ENCODE results near the gene PRPSAP2. TPM values are rescaled to one million over a fixed set of nuclear protein-coding genes. Genes with fewer than 3 reads are reported as not detected.

Gene PRPSAP2
- total and polyA plus RNA-seq, 12 donors: 13.9 to 56.9 (median 31.1) TPM

- intact Hi-C loops (cut with DNase I): no loop called here
- WGBS, 4 donors: 93 to 95% (median 95%) methylated on average over 6 of the region's 6 CpGs
- H3K4me1 ChIP-seq (replicated peaks in 1 of 2): no peaks in the 10 kb centered on the region
- TF ChIP-seq CTCF (IDR thresholded peaks at IDR 0.05) (no peak), POLR2A (IDR thresholded peaks at IDR 0.05) (no peak)
- H3K36me3 ChIP-seq (replicated peaks in 1 of 2): peaks cover 0 to 72% of the 10 kb centered on the region in 2 donors
- no peak overlapping the region for H3K4me3 ChIP-seq
- H3K27ac ChIP-seq: no peak overlapping the region
- H3K9me3 ChIP-seq (replicated peaks in 1 of 3): no peaks in the 10 kb centered on the region
- peak in 1 of 7 donors; percentile 5 for DNase-seq
- no peaks in the 10 kb centered on the region for H3K27me3 ChIP-seq
Measured at GRCh38 chr17:18877104-18877645, 19.2 kb downstream of the PRPSAP2 start.

- peaks cover 0 to 6% of the 10 kb centered on the region in 2 donors for H3K4me1 ChIP-seq (replicated peaks in 1 of 2)
- H3K27me3 ChIP-seq: no peaks in the 10 kb centered on the region
- H3K9me3 ChIP-seq (replicated peaks in 1 of 3): no peaks in the 10 kb centered on the region
- H3K27ac ChIP-seq: no peak overlapping the region
- H3K4me3 ChIP-seq: no peak overlapping the region
- no peak for DNase-seq
- intact Hi-C loops (cut with DNase I): no loop called here
- no peak for TF ChIP-seq POLR2A (IDR thresholded peaks at IDR 0.05)
- TF ChIP-seq CTCF (IDR thresholded peaks at IDR 0.05): no peak
- peaks cover 0 to 36% of the 10 kb centered on the region in 2 donors for H3K36me3 ChIP-seq (replicated peaks in 1 of 2)
- WGBS, 4 donors: 58 to 73% (median 60%) methylated on average over 2 to 4 of the region's 9 CpGs
Measured at GRCh38 chr17:18888766-18889290, 30.9 kb downstream of the PRPSAP2 start.

GRCh38 chr17:18889658-18890057, 31.7 kb downstream of the PRPSAP2 start:
- peak in 1 of 7 donors; percentile 44 for DNase-seq
- H3K4me3 ChIP-seq: no peak overlapping the region

GRCh38 chr17:18891541-18891940, 33.6 kb downstream of the PRPSAP2 start:
- H3K27ac ChIP-seq: no peak overlapping the region
- no peaks in the 10 kb centered on the region for H3K9me3 ChIP-seq (replicated peaks in 1 of 3)
- intact Hi-C loops (cut with DNase I): no loop called here
- no peaks in the 10 kb centered on the region for H3K27me3 ChIP-seq
- H3K4me3 ChIP-seq: no peak overlapping the region
- TF ChIP-seq CTCF (IDR thresholded peaks at IDR 0.05) (no peak), POLR2A (IDR thresholded peaks at IDR 0.05) (no peak)
- peaks cover 0 to 22% of the 10 kb centered on the region in 2 donors for H3K36me3 ChIP-seq (replicated peaks in 1 of 2)
- peaks cover 0 to 6% of the 10 kb centered on the region in 2 donors for H3K4me1 ChIP-seq (replicated peaks in 1 of 2)
- no peak for DNase-seq
- 88 to 96% (median 90%) methylated on average over 6 of the region's 6 CpGs for WGBS, 4 donors

More at GRCh38 chr17:18889658-18890057, 31.7 kb downstream of the PRPSAP2 start:
- no peak overlapping the region for H3K27ac ChIP-seq
- H3K27me3 ChIP-seq: no peaks in the 10 kb centered on the region
- 44 to 67% (median 58%) methylated on average over 5 of the region's 5 CpGs for WGBS, 4 donors
- H3K4me1 ChIP-seq (replicated peaks in 1 of 2): peaks cover 0 to 6% of the 10 kb centered on the region in 2 donors
- intact Hi-C loops (cut with DNase I): no loop called here
- no peaks in the 10 kb centered on the region for H3K9me3 ChIP-seq (replicated peaks in 1 of 3)
- TF ChIP-seq POLR2A (IDR thresholded peaks at IDR 0.05): no peak
- no peak for TF ChIP-seq CTCF (IDR thresholded peaks at IDR 0.05)
- H3K36me3 ChIP-seq (replicated peaks in 1 of 2): peaks cover 0 to 30% of the 10 kb centered on the region in 2 donors

Measured in adrenal gland (tissue), 12 donors.